ENCODE measurements around the gene TENM3. TPM values are rescaled to one million over a fixed set of nuclear protein-coding genes. Genes with fewer than 3 reads are reported as not detected.
A peak's percentile ranks its signal among the peaks of the same experiment; 100 is the strongest.

TENM3 gene
- total RNA-seq, 1 experiment from 2014 or later: not detected

DNA sequence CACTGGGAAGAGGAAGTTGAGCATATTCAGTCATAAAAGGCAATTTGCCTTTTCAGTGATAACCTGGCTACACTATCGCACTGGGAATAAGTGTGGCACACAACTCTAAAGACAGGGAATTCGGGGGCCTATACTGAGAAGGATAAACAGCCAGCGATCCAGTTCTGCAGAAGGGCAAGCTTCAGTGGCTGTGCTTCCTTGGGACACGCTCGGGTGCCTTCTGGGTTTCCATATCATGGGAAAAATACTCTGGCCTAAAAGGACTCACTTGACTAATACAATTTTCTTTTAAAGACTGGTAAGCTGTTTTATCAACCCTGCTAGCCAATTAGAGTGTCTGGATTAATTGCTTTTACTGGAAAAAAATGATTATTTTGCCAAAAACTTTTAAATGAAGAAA lies 58.5 kb downstream of the TENM3 start:
- ChIA-PET CTCF (no interaction called here), POLR2A (ENCODE audit: unreplicated experiment) (no interaction called here)
- Histone ChIP-seq H3K27me3 (ENCODE audit: insufficient read depth, low read depth) (no peaks in the 10 kb centered on the region), H3K4me1 (replicated peaks; ENCODE audit: insufficient read depth) (no peaks in the 10 kb centered on the region), H3K4me2 (no peak overlapping the region), H3K4me3 (no peak overlapping the region), H3K9me2 (ENCODE audit: insufficient read depth) (no peaks in the 10 kb centered on the region), H2AFZ (no peak overlapping the region), H3K27ac (no peak overlapping the region), H3F3A (ENCODE audit: insufficient read depth, low read depth) (no peaks in the 10 kb centered on the region), H3K9me3 (ENCODE audit: insufficient read depth, low read depth) (no peaks in the 10 kb centered on the region), H4K20me1 (ENCODE audit: insufficient read depth) (no peaks in the 10 kb centered on the region), H3K36me3 (ENCODE audit: low read depth) (no peaks in the 10 kb centered on the region), H3K79me2 (ENCODE audit: low read depth) (no peaks in the 10 kb centered on the region)
- intact Hi-C loops (cut with micrococcal nuclease; ENCODE audit: unreplicated experiment): no loop called here
- no TSS peak for BruUV-seq (replicated peaks)
- TF ChIP-seq, protein P1, sequence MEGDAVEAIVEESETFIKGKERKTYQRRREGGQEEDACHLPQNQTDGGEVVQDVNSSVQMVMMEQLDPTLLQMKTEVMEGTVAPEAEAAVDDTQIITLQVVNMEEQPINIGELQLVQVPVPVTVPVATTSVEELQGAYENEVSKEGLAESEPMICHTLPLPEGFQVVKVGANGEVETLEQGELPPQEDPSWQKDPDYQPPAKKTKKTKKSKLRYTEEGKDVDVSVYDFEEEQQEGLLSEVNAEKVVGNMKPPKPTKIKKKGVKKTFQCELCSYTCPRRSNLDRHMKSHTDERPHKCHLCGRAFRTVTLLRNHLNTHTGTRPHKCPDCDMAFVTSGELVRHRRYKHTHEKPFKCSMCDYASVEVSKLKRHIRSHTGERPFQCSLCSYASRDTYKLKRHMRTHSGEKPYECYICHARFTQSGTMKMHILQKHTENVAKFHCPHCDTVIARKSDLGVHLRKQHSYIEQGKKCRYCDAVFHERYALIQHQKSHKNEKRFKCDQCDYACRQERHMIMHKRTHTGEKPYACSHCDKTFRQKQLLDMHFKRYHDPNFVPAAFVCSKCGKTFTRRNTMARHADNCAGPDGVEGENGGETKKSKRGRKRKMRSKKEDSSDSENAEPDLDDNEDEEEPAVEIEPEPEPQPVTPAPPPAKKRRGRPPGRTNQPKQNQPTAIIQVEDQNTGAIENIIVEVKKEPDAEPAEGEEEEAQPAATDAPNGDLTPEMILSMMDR (conservative IDR thresholded peaks at IDR 0.05): no peak
- no peak for TF ChIP-seq EZH2 (IDR thresholded peaks at IDR 0.05; ENCODE audit: low read depth)
- no peak for DNase-seq

DNA sequence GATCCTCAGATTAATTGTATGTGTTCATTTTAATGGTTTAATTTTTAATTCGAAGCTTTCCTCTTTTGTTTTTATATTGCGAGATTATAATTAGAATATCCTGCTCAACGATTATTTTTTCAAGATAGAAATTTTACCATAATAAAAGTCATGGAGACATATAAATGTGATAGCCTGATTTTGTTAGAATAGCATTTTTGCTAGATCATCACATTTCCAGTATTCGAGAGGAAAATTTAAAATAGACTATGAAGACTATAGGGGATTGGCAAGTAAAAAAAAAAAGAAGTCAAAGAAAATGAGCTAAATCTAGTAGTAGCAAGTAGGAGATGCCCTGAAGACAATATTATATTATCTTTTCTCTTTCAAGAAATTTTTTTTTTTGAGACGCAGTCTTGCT lies 60.6 kb downstream of the TENM3 start:
- H3K4me3 ChIP-seq: no peak overlapping the region
- ChIA-PET POLR2A (ENCODE audit: unreplicated experiment) (no interaction called here), CTCF (no interaction called here)
- H3K9me2 ChIP-seq (ENCODE audit: insufficient read depth): no peaks in the 10 kb centered on the region
- intact Hi-C loops (cut with micrococcal nuclease; ENCODE audit: unreplicated experiment): no loop called here
- no peaks in the 10 kb centered on the region for H3K36me3 ChIP-seq (ENCODE audit: low read depth)
- no peak overlapping the region for H3K4me2 ChIP-seq
- TF ChIP-seq, protein P1 (conservative IDR thresholded peaks at IDR 0.05): no peak
- no peak for TF ChIP-seq EZH2 (IDR thresholded peaks at IDR 0.05; ENCODE audit: low read depth)
- H3K27ac ChIP-seq: no peak overlapping the region
- no peak for DNase-seq
- no peaks in the 10 kb centered on the region for H4K20me1 ChIP-seq (ENCODE audit: insufficient read depth)
- H3K79me2 ChIP-seq (ENCODE audit: low read depth): no peaks in the 10 kb centered on the region
- no peaks in the 10 kb centered on the region for H3K27me3 ChIP-seq (ENCODE audit: insufficient read depth, low read depth)
- no peak overlapping the region for H2AFZ ChIP-seq
- no peaks in the 10 kb centered on the region for H3K4me1 ChIP-seq (replicated peaks; ENCODE audit: insufficient read depth)
- H3K9me3 ChIP-seq (ENCODE audit: insufficient read depth, low read depth): no peaks in the 10 kb centered on the region
- no TSS peak for BruUV-seq (replicated peaks)
- H3F3A ChIP-seq (ENCODE audit: insufficient read depth, low read depth): no peaks in the 10 kb centered on the region

DNA sequence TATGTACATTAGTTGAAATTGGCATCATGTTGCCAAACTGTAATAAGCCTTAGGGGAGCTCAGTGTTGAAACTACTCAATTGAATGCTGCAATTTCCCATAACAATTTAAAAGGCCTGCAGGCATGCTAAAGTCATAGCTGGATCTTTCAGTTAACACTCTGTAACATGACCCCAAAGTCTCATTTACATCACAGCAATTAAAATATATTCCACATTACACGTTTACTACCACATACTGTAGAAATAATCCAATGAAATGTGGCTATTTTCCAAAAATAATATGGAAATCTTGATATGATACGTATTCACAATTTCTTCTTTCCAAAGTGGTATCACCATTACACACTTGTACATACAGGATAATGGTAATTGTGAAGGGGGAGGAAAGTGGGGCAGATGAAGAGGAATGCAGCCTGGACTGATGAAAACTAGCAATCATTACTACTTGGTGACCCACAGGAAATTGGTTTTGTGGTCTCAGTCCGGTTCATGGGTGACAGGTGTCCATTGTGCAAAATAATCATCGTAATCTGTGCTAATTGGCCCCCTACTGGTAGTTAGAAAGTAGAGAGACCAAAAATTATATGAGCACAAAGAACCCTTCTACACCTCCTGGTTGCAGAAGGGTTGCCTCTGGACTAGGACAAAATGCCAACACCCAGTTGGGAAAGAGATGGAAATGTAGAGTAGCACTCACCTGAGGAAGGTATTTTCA lies 63.7 kb downstream of the TENM3 start:
- H3K36me3 ChIP-seq (ENCODE audit: low read depth): no peaks in the 10 kb centered on the region
- BruUV-seq (replicated peaks): no TSS peak
- H3K9me3 ChIP-seq (ENCODE audit: insufficient read depth, low read depth): no peaks in the 10 kb centered on the region
- TF ChIP-seq EZH2 (IDR thresholded peaks at IDR 0.05; ENCODE audit: low read depth): no peak
- TF ChIP-seq, protein P1 (conservative IDR thresholded peaks at IDR 0.05): 0 out of 2 replicates have a peak, but pooled peaks have one; percentile 18
- no peaks in the 10 kb centered on the region for H3K79me2 ChIP-seq (ENCODE audit: low read depth)
- no peak overlapping the region for H2AFZ ChIP-seq
- H3K9me2 ChIP-seq (ENCODE audit: insufficient read depth): no peaks in the 10 kb centered on the region
- no peak overlapping the region for H3K27ac ChIP-seq
- H3F3A ChIP-seq (ENCODE audit: insufficient read depth, low read depth): no peaks in the 10 kb centered on the region
- DNase-seq: no peak
- POLR2A ChIA-PET (ENCODE audit: unreplicated experiment): no interaction called here
- CTCF ChIA-PET: no interaction called here
- no peaks in the 10 kb centered on the region for H3K4me1 ChIP-seq (replicated peaks; ENCODE audit: insufficient read depth)
- H4K20me1 ChIP-seq (ENCODE audit: insufficient read depth): no peaks in the 10 kb centered on the region
- H3K4me2 ChIP-seq: no peak overlapping the region
- intact Hi-C loops (cut with micrococcal nuclease; ENCODE audit: unreplicated experiment): no loop called here
- H3K4me3 ChIP-seq: no peak overlapping the region
- no peaks in the 10 kb centered on the region for H3K27me3 ChIP-seq (ENCODE audit: insufficient read depth, low read depth)
